ENCODE measurements around the gene ADPRS. TPM values are rescaled to one million over a fixed set of nuclear protein-coding genes. Genes with fewer than 3 reads are reported as not detected.

Gene ADPRS
- total RNA-seq, 5 donors from 2014 or later (not counting 1 experiment from before 2014, with no cell fraction given): 19.0 to 30.2 (median 28.1) TPM

- no peaks in the 10 kb centered on the region for H3K36me3 ChIP-seq (ENCODE audit: control insufficient read depth in 2 of 2, extremely low read depth in 1 of 2, insufficient read depth in 1 of 2, low read length in 1 of 2)
- H3K4me3 ChIP-seq (ENCODE audit: control insufficient read depth in 1 of 2, extremely low read depth in 1 of 2, low read length in 1 of 2): no peak overlapping the region
- peaks cover 8 to 32% of the 10 kb centered on the region in 2 experiments for H3K4me1 ChIP-seq (ENCODE audit: control insufficient read depth in 1 of 2, extremely low read depth in 1 of 2, insufficient read depth in 2 of 2, low read length in 2 of 2)
- no peaks in the 10 kb centered on the region for H3K9me3 Mint-ChIP-seq
- H3K27ac Mint-ChIP-seq: no peak overlapping the region
- H3K27me3 ChIP-seq (replicated peaks in 1 of 2; ENCODE audit: control insufficient read depth in 2 of 2, extremely low read depth in 1 of 2, insufficient read depth in 2 of 2, low read length in 1 of 2): peaks cover 0 to 56% of the 10 kb centered on the region in 2 experiments
- CTCF ChIA-PET: interaction anchor here in 1 of 2 donors (0.5 kb wide), 1 partner anchor 61 kb away, joined by 12 read pairs; no protein-coding TSS in a partner anchor
- H3K4me3 Mint-ChIP-seq: no peak overlapping the region
- no peaks in the 10 kb centered on the region for H3K9me3 ChIP-seq
- WGBS (ENCODE audit: insufficient coverage): 88% methylated on average over 19 of the region's 29 CpGs
- DNase-seq (no peak), ATAC-seq (replicated peaks in 1 of 4) (no peak)
- no peak overlapping the region for H3K27ac ChIP-seq (ENCODE audit: low read length)
- POLR2A ChIA-PET: no interaction called here
- peaks cover 17 to 21% (median 21%) of the 10 kb centered on the region in 3 donors for H3K4me1 Mint-ChIP-seq
- H3K27me3 Mint-ChIP-seq: peaks cover 23 to 43% of the 10 kb centered on the region in 2 donors
- H3K36me3 Mint-ChIP-seq: no peaks in the 10 kb centered on the region
These were observed 2.8 kb upstream of the ADPRS start for GRCh38 chr1:36085686-36086526.

GRCh38 chr1:36086529-36087232 lies 2.0 kb upstream of the ADPRS start:
- H3K36me3 ChIP-seq (ENCODE audit: control insufficient read depth in 2 of 2, extremely low read depth in 1 of 2, insufficient read depth in 1 of 2, low read length in 1 of 2): peaks cover 3 to 7% of the 10 kb centered on the region in 2 donors
- H3K27me3 ChIP-seq (replicated peaks in 1 of 2; ENCODE audit: control insufficient read depth in 2 of 2, extremely low read depth in 1 of 2, insufficient read depth in 2 of 2, low read length in 1 of 2): peaks cover 0 to 56% of the 10 kb centered on the region in 2 experiments
- Mint-ChIP-seq H3K27me3 (peaks cover 23 to 39% of the 10 kb centered on the region in 2 donors), H3K9me3 (no peaks in the 10 kb centered on the region), H3K4me1 (peaks cover 22 to 28% (median 23%) of the 10 kb centered on the region in 3 donors), H3K27ac (no peak overlapping the region), H3K4me3 (peak overlapping the region; percentile 48 to 63 (median 61)), H3K36me3 (no peaks in the 10 kb centered on the region)
- peaks cover 8 to 39% of the 10 kb centered on the region in 2 experiments for H3K4me1 ChIP-seq (ENCODE audit: control insufficient read depth in 1 of 2, extremely low read depth in 1 of 2, insufficient read depth in 2 of 2, low read length in 2 of 2)
- ATAC-seq (replicated peaks in 1 of 4): no peak
- H3K27ac ChIP-seq (ENCODE audit: low read length): no peak overlapping the region
- no peak overlapping the region for H3K4me3 ChIP-seq (ENCODE audit: control insufficient read depth in 1 of 2, extremely low read depth in 1 of 2, low read length in 1 of 2)
- ChIA-PET CTCF (interaction anchor here in 1 of 2 donors (0.6 kb wide), 1 partner anchor 12 kb away, joined by 3 read pairs; no protein-coding TSS in a partner anchor), POLR2A (no interaction called here)
- no peaks in the 10 kb centered on the region for H3K9me3 ChIP-seq
- 94% methylated on average over 6 of the region's 12 CpGs for WGBS (ENCODE audit: insufficient coverage)
- no peak for DNase-seq

- Histone ChIP-seq H3K4me1 (ENCODE audit: control insufficient read depth in 1 of 2, extremely low read depth in 1 of 2, insufficient read depth in 2 of 2, low read length in 2 of 2) (peaks cover 8 to 42% of the 10 kb centered on the region in 2 experiments), H3K4me3 (ENCODE audit: control insufficient read depth in 1 of 2, extremely low read depth in 1 of 2, low read length in 1 of 2) (no peak overlapping the region), H3K27me3 (replicated peaks in 1 of 2; ENCODE audit: control insufficient read depth in 2 of 2, extremely low read depth in 1 of 2, insufficient read depth in 2 of 2, low read length in 1 of 2) (peaks cover 0 to 51% of the 10 kb centered on the region in 2 experiments), H3K9me3 (no peaks in the 10 kb centered on the region), H3K36me3 (ENCODE audit: control insufficient read depth in 2 of 2, extremely low read depth in 1 of 2, insufficient read depth in 1 of 2, low read length in 1 of 2) (peaks cover 3 to 15% of the 10 kb centered on the region in 2 donors), H3K27ac (ENCODE audit: low read length) (no peak overlapping the region)
- ChIA-PET CTCF (interaction anchor here in 1 of 2 donors (0.7 kb wide), 1 partner anchor 53 kb away, joined by 5 read pairs; no protein-coding TSS in a partner anchor), POLR2A (no interaction called here)
- WGBS (ENCODE audit: insufficient coverage): 91% methylated on average over 31 of the region's 31 CpGs
- Mint-ChIP-seq H3K27me3 (peaks cover 15 to 32% of the 10 kb centered on the region in 2 donors), H3K9me3 (no peaks in the 10 kb centered on the region), H3K4me3 (peak overlapping the region; percentile 48 to 86 (median 79)), H3K27ac (no peak overlapping the region), H3K36me3 (peaks cover 5% of the 10 kb centered on the region), H3K4me1 (peaks cover 22 to 31% (median 29%) of the 10 kb centered on the region in 3 donors)
- DNase-seq (no peak), ATAC-seq (replicated peaks in 1 of 4) (no peak)
These were observed 1.2 kb upstream of the ADPRS start for GRCh38 chr1:36087233-36088123.

GRCh38 chr1:36088265-36088576 lies 471 bp upstream of the ADPRS start:
- DNase-seq: no peak
- H3K4me1 Mint-ChIP-seq: peaks cover 22 to 32% (median 30%) of the 10 kb centered on the region in 3 donors
- ChIA-PET CTCF (interaction anchor here in 1 of 2 donors (0.7 kb wide), 1 partner anchor 52 kb away, joined by 5 read pairs; no protein-coding TSS in a partner anchor), POLR2A (no interaction called here)
- H3K36me3 ChIP-seq (ENCODE audit: control insufficient read depth in 2 of 2, extremely low read depth in 1 of 2, insufficient read depth in 1 of 2, low read length in 1 of 2): peaks cover 3 to 22% of the 10 kb centered on the region in 2 donors
- 10% methylated on average over 4 of the region's 8 CpGs for WGBS (ENCODE audit: insufficient coverage)
- H3K9me3 ChIP-seq: no peaks in the 10 kb centered on the region
- peaks cover 12% of the 10 kb centered on the region for H3K36me3 Mint-ChIP-seq
- peaks cover 12 to 29% of the 10 kb centered on the region in 2 donors for H3K27me3 Mint-ChIP-seq
- H3K4me1 ChIP-seq (ENCODE audit: control insufficient read depth in 1 of 2, extremely low read depth in 1 of 2, insufficient read depth in 2 of 2, low read length in 2 of 2): peaks cover 8 to 42% of the 10 kb centered on the region in 2 experiments
- peak overlapping the region; percentile 58 to 86 for H3K4me3 ChIP-seq (ENCODE audit: control insufficient read depth in 1 of 2, extremely low read depth in 1 of 2, low read length in 1 of 2)
- peak overlapping the region; percentile 60 for H3K27ac ChIP-seq (ENCODE audit: low read length)
- H3K4me3 Mint-ChIP-seq: peak overlapping the region; percentile 79 to 87 (median 86)
- peaks cover 0 to 48% of the 10 kb centered on the region in 2 experiments for H3K27me3 ChIP-seq (replicated peaks in 1 of 2; ENCODE audit: control insufficient read depth in 2 of 2, extremely low read depth in 1 of 2, insufficient read depth in 2 of 2, low read length in 1 of 2)
- peak overlapping the region in 1 of 2 donors; percentile 72 for H3K27ac Mint-ChIP-seq
- ATAC-seq (replicated peaks in 1 of 4): peak in 1 of 4 experiments; percentile 43
- no peaks in the 10 kb centered on the region for H3K9me3 Mint-ChIP-seq

GRCh38 chr1:36089393-36090121 lies 865 bp downstream of the ADPRS start:
- 8% methylated on average over 28 of the region's 32 CpGs for WGBS (ENCODE audit: insufficient coverage)
- Histone ChIP-seq H3K9me3 (no peaks in the 10 kb centered on the region), H3K4me1 (ENCODE audit: control insufficient read depth in 1 of 2, extremely low read depth in 1 of 2, insufficient read depth in 2 of 2, low read length in 2 of 2) (peaks cover 8 to 40% of the 10 kb centered on the region in 2 experiments), H3K36me3 (ENCODE audit: control insufficient read depth in 2 of 2, extremely low read depth in 1 of 2, insufficient read depth in 1 of 2, low read length in 1 of 2) (peaks cover 3 to 35% of the 10 kb centered on the region in 2 donors), H3K27me3 (replicated peaks in 1 of 2; ENCODE audit: control insufficient read depth in 2 of 2, extremely low read depth in 1 of 2, insufficient read depth in 2 of 2, low read length in 1 of 2) (peaks cover 0 to 35% of the 10 kb centered on the region in 2 experiments), H3K4me3 (ENCODE audit: control insufficient read depth in 1 of 2, extremely low read depth in 1 of 2, low read length in 1 of 2) (peak overlapping the region; percentile 70 to 86), H3K27ac (ENCODE audit: low read length) (peak overlapping the region; percentile 54)
- Mint-ChIP-seq H3K27ac (peak overlapping the region; percentile 80 to 84), H3K36me3 (peaks cover 14% of the 10 kb centered on the region), H3K27me3 (peaks cover 12 to 23% of the 10 kb centered on the region in 2 donors), H3K4me1 (peaks cover 22 to 29% (median 28%) of the 10 kb centered on the region in 3 donors), H3K9me3 (no peaks in the 10 kb centered on the region), H3K4me3 (peak overlapping the region; percentile 79 to 87 (median 86))
- ChIA-PET POLR2A (interaction anchor here in 1 of 2 donors (0.6 kb wide), 1 partner anchor 61 kb away, joined by 4 read pairs; no protein-coding TSS in a partner anchor), CTCF (interaction anchor here in 1 of 2 donors (0.7 kb wide), 1 partner anchor 135 kb away, joined by 3 read pairs; the partner anchor contains the start of gene THRAP3)
- DNase-seq (peak in 2 of 35 experiments; percentile 22 to 37), ATAC-seq (replicated peaks in 1 of 4) (no peak)

Data from T-cell (primary cell).